Activated CD4-positive, alpha-beta T cell treated with anti-CD3 and anti-CD28 coated beads, Interleukin-2, amount 10 ng/mL, durations not matched to agents 24 days and 14 days (primary cell): ENCODE data around the gene SESN3. TPM values are rescaled to one million over a fixed set of nuclear protein-coding genes. Genes with fewer than 3 reads are reported as not detected.
"Not testable (repeated sequence)": the region's sequence is repeated elsewhere in the genome, so short reads cannot be mapped to it uniquely, and the experiment has no call there.

Experiments used
- DNase-seq: peaks from one replicate; pipeline ENCODE4 v3.0.0; 2022
- H3K27ac Mint-ChIP-seq: one replicate; pipeline ENCODE4 v1.8.0; 2022; ENCODE audit warnings: mild to moderate bottlenecking, mixed read lengths
- H3K27me3 Mint-ChIP-seq: one replicate; pipeline ENCODE4 v1.8.0; 2022; ENCODE audit warnings: mixed read lengths
- H3K36me3 Mint-ChIP-seq: one replicate; pipeline ENCODE4 v1.8.0; 2022; ENCODE audit warnings: low read depth, mild to moderate bottlenecking, mixed read lengths
- H3K4me1 Mint-ChIP-seq: one replicate; pipeline ENCODE4 v1.8.0; 2021; ENCODE audit warnings: mixed read lengths
- H3K4me3 Mint-ChIP-seq: one replicate; pipeline ENCODE4 v1.8.0; 2022; ENCODE audit warnings: mild to moderate bottlenecking, moderate library complexity, mixed read lengths
- H3K9me3 Mint-ChIP-seq: one replicate; pipeline ENCODE4 v1.8.0; 2021; ENCODE audit warnings: mixed read lengths
- intact Hi-C: fragments of 100-400 bp; cut with micrococcal nuclease; formaldehyde crosslinking; loops from one replicate; pipeline ENCODE4 v1.15.1; 2023
- total RNA-seq: library from RNA; stranded (reverse); gene quantifications from 2 replicates; pipeline ENCODE4 v1.2.3, GENCODE V29; 2022

Gene SESN3
- total RNA-seq, 1 donor from 2014 or later, result 64.2 TPM

GRCh38 chr11:95147364-95147905 is 83.6 kb downstream of the SESN3 start:
- H3K27ac Mint-ChIP-seq, result no peak overlapping the region
- H3K4me1 Mint-ChIP-seq, result peaks cover 34% of the 10 kb centered on the region
- intact Hi-C loops, result no loop called here
- H3K4me3 Mint-ChIP-seq, result peak overlapping the region; percentile 46
- H3K9me3 Mint-ChIP-seq, result no peaks in the 10 kb centered on the region
- no peaks in the 10 kb centered on the region for H3K36me3 Mint-ChIP-seq
- H3K27me3 Mint-ChIP-seq, result peaks cover 9% of the 10 kb centered on the region
- peak; percentile 66 for DNase-seq

GRCh38 chr11:95145430-95146060 is 85.5 kb downstream of the SESN3 start:
- peaks cover 11% of the 10 kb centered on the region for H3K27me3 Mint-ChIP-seq
- no peak for DNase-seq
- H3K4me1 Mint-ChIP-seq, result peaks cover 27% of the 10 kb centered on the region
- H3K4me3 Mint-ChIP-seq, result no peak overlapping the region
- H3K9me3 Mint-ChIP-seq, result no peaks in the 10 kb centered on the region
- H3K27ac Mint-ChIP-seq, result no peak overlapping the region
- H3K36me3 Mint-ChIP-seq, result no peaks in the 10 kb centered on the region
- intact Hi-C loops, result no loop called here

DNA sequence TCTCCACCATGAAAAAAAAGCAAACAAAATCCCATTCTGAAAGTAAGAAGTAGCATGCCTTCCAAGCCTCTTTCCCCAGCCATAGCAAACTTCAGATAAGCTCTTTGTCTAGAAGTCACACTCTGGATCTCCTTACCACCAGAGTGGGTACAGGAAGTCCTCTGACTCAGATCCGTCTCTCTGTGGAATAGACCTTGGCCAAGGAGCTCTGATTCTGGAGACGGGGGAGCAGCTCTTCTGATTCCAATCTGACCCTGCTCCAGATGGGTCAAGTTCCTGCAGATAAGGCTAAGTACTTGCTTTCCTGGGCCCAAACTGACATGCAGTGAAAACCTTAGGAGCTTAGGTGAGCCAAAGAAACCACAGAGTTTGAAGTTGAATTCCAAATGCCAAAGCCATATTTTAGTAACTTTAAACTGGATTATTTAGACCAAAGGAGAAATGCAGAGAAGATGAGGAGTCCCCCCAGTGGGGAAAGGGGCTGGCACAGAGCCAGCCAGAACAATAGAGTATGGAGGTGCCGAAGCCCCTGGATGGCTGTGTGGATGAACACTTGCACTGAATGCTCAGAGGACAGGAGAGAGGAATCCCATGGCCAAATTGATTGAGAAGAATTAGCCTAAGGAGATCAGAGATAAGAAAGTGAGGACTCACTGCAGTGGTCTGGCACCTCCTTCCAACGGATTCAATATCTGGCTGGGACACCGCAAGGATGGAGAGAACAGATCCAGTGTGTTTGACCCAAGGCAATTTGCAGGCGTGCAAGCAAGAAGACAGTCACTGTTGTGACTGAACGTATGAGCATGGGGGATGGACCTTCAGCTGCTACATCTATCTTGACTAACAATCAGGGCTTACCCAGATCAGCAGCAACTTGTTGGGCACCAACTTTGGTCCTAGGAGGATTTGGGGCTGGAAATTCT is 86.4 kb downstream of the SESN3 start:
- H3K4me1 Mint-ChIP-seq, result peaks cover 22% of the 10 kb centered on the region
- H3K9me3 Mint-ChIP-seq, result no peaks in the 10 kb centered on the region
- no peak for DNase-seq
- intact Hi-C loops, result no loop called here
- H3K27me3 Mint-ChIP-seq, result peaks cover 14% of the 10 kb centered on the region
- no peak overlapping the region for H3K4me3 Mint-ChIP-seq
- no peak overlapping the region for H3K27ac Mint-ChIP-seq
- H3K36me3 Mint-ChIP-seq, result no peaks in the 10 kb centered on the region

DNA sequence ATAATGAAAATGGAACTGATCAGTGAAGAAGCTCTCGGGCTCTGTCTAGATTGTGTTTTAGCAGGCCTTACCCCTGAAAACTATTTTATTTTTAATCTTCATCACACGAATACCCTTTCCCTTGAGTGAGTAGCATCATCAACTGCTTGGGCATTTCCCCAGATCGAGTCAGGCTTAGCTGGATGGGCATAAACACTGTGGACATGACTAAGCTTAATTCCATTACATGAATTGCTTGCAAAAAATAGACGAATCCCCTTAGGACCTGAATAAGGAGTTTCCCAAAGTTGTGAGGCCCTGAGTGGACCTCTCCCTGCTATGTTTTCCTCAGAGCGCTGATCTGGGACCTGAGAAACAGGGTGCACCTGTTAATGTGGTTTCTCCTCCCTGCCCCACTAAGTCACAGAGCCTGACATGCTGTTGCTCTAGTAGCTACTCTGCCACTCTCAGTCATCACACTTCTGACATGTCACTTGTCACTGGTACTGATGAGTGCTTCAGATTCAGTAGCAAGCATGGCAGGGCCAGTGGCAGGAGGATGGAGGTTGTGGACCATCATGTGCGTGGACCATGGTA is 87.8 kb downstream of the SESN3 start:
- H3K36me3 Mint-ChIP-seq, result no peaks in the 10 kb centered on the region
- no peak overlapping the region for H3K4me3 Mint-ChIP-seq
- intact Hi-C loops, result no loop called here
- H3K4me1 Mint-ChIP-seq, result peaks cover 18% of the 10 kb centered on the region
- DNase-seq, result no peak
- H3K9me3 Mint-ChIP-seq, result no peaks in the 10 kb centered on the region
- H3K27ac Mint-ChIP-seq, result no peak overlapping the region
- peaks cover 14% of the 10 kb centered on the region for H3K27me3 Mint-ChIP-seq

DNA sequence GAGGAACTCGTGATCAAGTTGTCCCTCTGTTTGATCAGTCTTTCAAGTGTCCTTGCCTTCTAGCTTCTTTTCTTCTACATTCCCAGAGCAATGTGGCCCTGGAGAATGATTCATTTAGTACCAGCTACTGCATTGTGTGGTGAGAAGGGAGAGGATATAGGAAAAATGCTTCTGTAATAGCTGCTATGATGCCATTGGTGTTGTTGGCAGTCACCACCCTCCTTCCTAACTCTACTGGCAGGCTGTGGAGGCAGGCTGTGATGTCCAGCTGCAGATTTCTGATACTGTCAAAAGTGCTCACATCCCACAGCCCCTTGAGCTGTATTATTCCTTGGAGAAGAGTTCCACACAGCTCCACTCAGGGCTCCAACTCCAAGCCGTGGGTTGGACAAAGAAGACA is 88.6 kb downstream of the SESN3 start:
- Mint-ChIP-seq H3K9me3 (no peaks in the 10 kb centered on the region), H3K4me1 (peaks cover 16% of the 10 kb centered on the region), H3K36me3 (no peaks in the 10 kb centered on the region), H3K4me3 (no peak overlapping the region), H3K27me3 (peaks cover 14% of the 10 kb centered on the region), H3K27ac (no peak overlapping the region)
- intact Hi-C loops, result no loop called here
- DNase-seq, result no peak

DNA sequence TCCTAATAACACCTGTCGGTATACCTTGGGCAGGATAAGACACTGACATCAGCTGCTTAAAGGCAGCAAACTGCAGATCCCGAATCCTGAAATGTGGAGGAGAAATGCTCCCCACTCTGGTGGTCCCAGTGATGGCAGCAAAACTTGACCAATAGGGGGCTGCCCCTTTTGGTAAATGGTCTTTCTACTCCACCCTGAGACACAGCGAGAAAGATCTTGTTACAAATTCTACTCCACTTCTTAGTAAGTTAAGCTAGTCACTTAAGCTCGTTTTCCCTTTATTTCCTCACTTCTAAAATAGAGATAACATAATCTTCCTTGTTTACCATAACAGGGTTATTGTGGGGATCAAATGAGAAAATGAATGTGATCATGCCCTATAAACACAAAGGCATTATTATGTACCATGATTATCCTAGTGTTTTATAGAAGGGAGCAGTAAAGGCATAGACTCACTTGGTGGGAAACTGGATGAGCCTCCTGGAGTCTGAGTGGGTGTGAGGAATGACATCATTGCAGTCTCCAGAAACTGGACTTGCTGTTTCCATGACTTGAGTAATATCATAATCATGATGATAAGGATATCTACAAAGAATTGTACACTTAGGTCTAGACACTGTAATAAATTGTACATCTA is 90.5 kb downstream of the SESN3 start:
- no peak for DNase-seq
- Mint-ChIP-seq H3K27me3 (peaks cover 14% of the 10 kb centered on the region), H3K36me3 (peaks cover 3% of the 10 kb centered on the region), H3K4me1 (peaks cover 16% of the 10 kb centered on the region), H3K9me3 (no peaks in the 10 kb centered on the region), H3K4me3 (no peak overlapping the region), H3K27ac (no peak overlapping the region)
- intact Hi-C loops, result no loop called here

GRCh38 chr11:95138448-95138847 is 92.6 kb downstream of the SESN3 start:
- Mint-ChIP-seq H3K27ac (peak overlapping the region; percentile 10), H3K4me3 (no peak overlapping the region), H3K27me3 (peaks cover 5% of the 10 kb centered on the region), H3K9me3 (no peaks in the 10 kb centered on the region), H3K4me1 (peaks cover 11% of the 10 kb centered on the region), H3K36me3 (peaks cover 6% of the 10 kb centered on the region)
- peak; percentile 56 for DNase-seq
- intact Hi-C loops, result loop anchor here (1.0 kb wide), 1 partner anchor 69 kb away; no protein-coding TSS in a partner anchor

GRCh38 chr11:95137299-95137698 is 93.7 kb downstream of the SESN3 start:
- no peaks in the 10 kb centered on the region for H3K9me3 Mint-ChIP-seq
- intact Hi-C loops, result no loop called here
- H3K36me3 Mint-ChIP-seq, result peaks cover 11% of the 10 kb centered on the region
- H3K4me1 Mint-ChIP-seq, result peaks cover 11% of the 10 kb centered on the region
- H3K4me3 Mint-ChIP-seq, result no peak overlapping the region
- peak; percentile 52 for DNase-seq
- H3K27me3 Mint-ChIP-seq, result peaks cover 5% of the 10 kb centered on the region
- H3K27ac Mint-ChIP-seq, result peak overlapping the region; percentile 24

GRCh38 chr11:95136747-95137146 is 94.3 kb downstream of the SESN3 start:
- H3K27me3 Mint-ChIP-seq, H3K4me3 Mint-ChIP-seq, DNase-seq, intact Hi-C loops, H3K9me3 Mint-ChIP-seq, H3K27ac Mint-ChIP-seq: not testable (repeated sequence)
- peaks cover 11% of the 10 kb centered on the region for H3K4me1 Mint-ChIP-seq
- H3K36me3 Mint-ChIP-seq, result peaks cover 14% of the 10 kb centered on the region

- peaks cover 14% of the 10 kb centered on the region for H3K36me3 Mint-ChIP-seq
- H3K27me3 Mint-ChIP-seq, result peaks cover 3% of the 10 kb centered on the region
- DNase-seq, result no peak
- peaks cover 11% of the 10 kb centered on the region for H3K4me1 Mint-ChIP-seq
- no peaks in the 10 kb centered on the region for H3K9me3 Mint-ChIP-seq
- peak overlapping the region; percentile 3 for H3K27ac Mint-ChIP-seq
- intact Hi-C loops, result no loop called here
- no peak overlapping the region for H3K4me3 Mint-ChIP-seq
These were observed 95.1 kb downstream of the SESN3 start for GRCh38 chr11:95135880-95136279.

DNA sequence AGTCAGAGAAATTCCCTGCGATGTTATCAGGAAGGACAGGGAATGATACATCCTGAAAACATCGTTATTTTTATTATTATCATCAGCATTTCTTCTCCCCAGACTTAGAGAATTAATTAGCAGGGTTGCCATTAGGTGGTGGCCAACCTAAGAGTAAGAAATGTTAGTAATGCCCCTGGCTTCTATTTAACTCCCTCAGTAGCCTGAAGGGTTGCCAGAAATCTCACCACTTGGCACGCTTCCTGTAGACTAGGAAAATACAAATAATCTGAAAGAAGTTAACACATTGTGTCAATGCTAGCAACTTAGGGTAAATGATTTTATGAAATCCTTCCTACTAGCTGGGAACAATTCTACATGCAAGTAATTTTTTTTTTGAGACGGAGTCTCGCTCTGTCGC is 95.8 kb downstream of the SESN3 start:
- H3K27ac Mint-ChIP-seq, result no peak overlapping the region
- peaks cover under 1% of the 10 kb centered on the region for H3K27me3 Mint-ChIP-seq
- peaks cover 11% of the 10 kb centered on the region for H3K4me1 Mint-ChIP-seq
- DNase-seq, result no peak
- H3K36me3 Mint-ChIP-seq, result peaks cover 16% of the 10 kb centered on the region
- intact Hi-C loops, result no loop called here
- H3K4me3 Mint-ChIP-seq, result no peak overlapping the region
- H3K9me3 Mint-ChIP-seq, result no peaks in the 10 kb centered on the region

- no peaks in the 10 kb centered on the region for H3K9me3 Mint-ChIP-seq
- no peak overlapping the region for H3K27ac Mint-ChIP-seq
- no peaks in the 10 kb centered on the region for H3K27me3 Mint-ChIP-seq
- H3K4me1 Mint-ChIP-seq, result peaks cover 11% of the 10 kb centered on the region
- H3K36me3 Mint-ChIP-seq, result peaks cover 21% of the 10 kb centered on the region
- H3K4me3 Mint-ChIP-seq, result no peak overlapping the region
- no peak for DNase-seq
- intact Hi-C loops, result no loop called here
These were observed 96.5 kb downstream of the SESN3 start for GRCh38 chr11:95134491-95134890.

GRCh38 chr11:95132956-95133355 is 98.0 kb downstream of the SESN3 start:
- Mint-ChIP-seq H3K27ac (no peak overlapping the region), H3K36me3 (peaks cover 32% of the 10 kb centered on the region), H3K27me3 (no peaks in the 10 kb centered on the region), H3K9me3 (no peaks in the 10 kb centered on the region), H3K4me3 (no peak overlapping the region), H3K4me1 (peaks cover 15% of the 10 kb centered on the region)
- no peak for DNase-seq
- intact Hi-C loops, result no loop called here
